GM18951 (cell line): ENCODE measurements around the gene RBP2.

Source experiments
- POLR2A ChIP-seq: IDR thresholded peaks from 4 replicates; pipeline ENCODE4 v1.6.1; 2011; ENCODE audit warnings: mild to moderate bottlenecking; ENCODE audit not compliant: insufficient read length, insufficient read depth; ENCODE audit errors: extremely low read depth
- in situ Hi-C: fragments of 300-500 bp; cut with MboI; formaldehyde crosslinking; loops from one replicate; pipeline ENCODE4 v1.12.0; 2022; ENCODE audit warnings: low sequenced_read_pairs, mixed read lengths, inconsistent platforms; ENCODE audit not compliant: unreplicated experiment

The RBP2 gene

GRCh38 chr3:139476348-139476747 is at the start of gene RBP2:
Gene RBP2, minus strand, starts transcription at chr3:139476516. Its CDS starts 57 bp downstream, at chr3:139476459.
- TF ChIP-seq POLR2A: no peak
- in situ Hi-C loops: no loop called here

GRCh38 chr3:139524841-139525636 is 48.7 kb upstream of the RBP2 start:
- in situ Hi-C loops: no loop called here
- TF ChIP-seq POLR2A: no peak

- no peak for TF ChIP-seq POLR2A
- in situ Hi-C loops: no loop called here
These were observed 47.4 kb upstream of the RBP2 start for GRCh38 chr3:139523718-139524117.

- TF ChIP-seq POLR2A: no peak
- in situ Hi-C loops: no loop called here
These were observed 46.9 kb upstream of the RBP2 start for GRCh38 chr3:139523166-139523565.

- in situ Hi-C loops: no loop called here
- no peak for TF ChIP-seq POLR2A
These were observed 46.1 kb upstream of the RBP2 start for GRCh38 chr3:139522421-139522820.

GRCh38 chr3:139521816-139522215 is 45.5 kb upstream of the RBP2 start:
- TF ChIP-seq POLR2A: no peak
- in situ Hi-C loops: no loop called here

GRCh38 chr3:139521144-139521543 is 44.8 kb upstream of the RBP2 start:
- no peak for TF ChIP-seq POLR2A
- in situ Hi-C loops: no loop called here

- TF ChIP-seq POLR2A: no peak
These were observed 43.9 kb upstream of the RBP2 start for GRCh38 chr3:139519998-139520737.

GRCh38 chr3:139518926-139519842 is 42.9 kb upstream of the RBP2 start:
- no peak for TF ChIP-seq POLR2A
- in situ Hi-C loops: no loop called here

More at GRCh38 chr3:139519998-139520737, 43.9 kb upstream of the RBP2 start:
- in situ Hi-C loops: no loop called here

GRCh38 chr3:139518306-139518705 is 42.0 kb upstream of the RBP2 start:
- in situ Hi-C loops: no loop called here
- TF ChIP-seq POLR2A: no peak

GRCh38 chr3:139517321-139518065 is 41.2 kb upstream of the RBP2 start:
- TF ChIP-seq POLR2A: no peak
- in situ Hi-C loops: no loop called here

- in situ Hi-C loops: no loop called here
These were observed 38.4 kb upstream of the RBP2 start for GRCh38 chr3:139514741-139515140.

More at GRCh38 chr3:139514741-139515140, 38.4 kb upstream of the RBP2 start:
- TF ChIP-seq POLR2A: no peak
